Endometrial microvascular endothelial cells (primary cell): ENCODE data around the gene CNN3. TPM values are rescaled to one million over a fixed set of nuclear protein-coding genes. Genes with fewer than 3 reads are reported as not detected.

Experiments
- in situ Hi-C: cut with HindIII; loops from 2 replicates; pipeline ENCODE4 v1.10.0; 2017; ENCODE audit warnings: low sequenced_read_pairs, low pct_unique_long_range_greater_than_20kb; ENCODE audit errors: inconsistent ontology term
- total RNA-seq: library from RNA; depleted of rRNA; stranded (reverse); fragments of >200 nt; gene quantifications from one replicate; pipeline ENCODE4 v1.2.3, GENCODE V29; 2015; ENCODE audit errors: inconsistent ontology term

The CNN3 gene
- total RNA-seq, 1 donor from 2014 or later, result 200 TPM

DNA sequence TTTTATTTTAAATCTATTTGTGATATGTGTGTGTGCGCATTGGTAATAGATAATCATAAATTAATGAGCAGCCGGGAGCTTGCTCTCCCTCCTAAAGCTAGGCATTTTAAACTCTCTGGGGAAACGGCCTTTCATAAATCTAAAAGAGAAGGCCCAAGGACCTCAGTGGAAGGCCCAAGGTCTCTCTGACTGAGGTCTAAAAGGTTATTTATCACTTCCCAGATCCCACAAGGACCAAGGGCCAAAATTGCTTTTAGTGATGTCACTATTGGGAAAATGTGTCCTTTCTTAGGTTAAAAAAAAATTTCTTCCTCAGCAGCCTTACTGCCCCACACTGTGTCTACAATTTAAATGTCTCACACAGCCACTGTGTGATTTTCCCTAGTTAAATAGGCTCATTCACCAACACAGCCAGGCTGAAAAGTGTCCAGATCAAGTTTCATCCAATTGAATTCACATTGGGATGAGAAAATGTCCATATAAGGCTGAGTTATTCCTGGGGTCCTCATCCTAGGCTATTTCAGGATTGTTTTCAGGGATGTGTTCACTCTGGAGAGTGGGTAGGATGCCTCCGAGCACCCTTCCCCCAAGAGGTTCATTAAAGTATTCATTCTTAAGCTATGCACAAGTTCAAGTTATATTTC is 60.6 kb downstream of the CNN3 start:
- in situ Hi-C loops, result no loop called here

DNA sequence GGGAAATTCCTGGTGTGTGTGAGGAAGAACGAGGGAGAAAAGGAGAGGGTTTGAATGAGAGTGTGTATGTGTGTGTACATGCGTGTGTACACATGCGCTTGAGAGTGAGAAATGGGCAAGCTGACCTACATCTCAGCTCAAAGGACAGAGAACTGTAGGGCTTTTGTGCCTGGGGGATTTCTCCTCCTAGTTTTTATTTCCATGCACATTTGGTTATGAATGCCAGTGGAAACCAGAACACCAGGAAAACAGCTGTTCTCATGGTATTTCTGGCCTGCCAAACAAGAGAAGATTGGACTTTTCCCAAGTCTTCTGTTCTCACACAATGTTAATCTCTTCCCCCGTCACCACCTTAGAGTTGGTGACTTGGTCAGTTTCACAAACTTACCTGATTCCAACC is 61.5 kb downstream of the CNN3 start:
- in situ Hi-C loops, result no loop called here

GRCh38 chr1:94864821-94865220 is 62.1 kb downstream of the CNN3 start:
- in situ Hi-C loops, result no loop called here

DNA sequence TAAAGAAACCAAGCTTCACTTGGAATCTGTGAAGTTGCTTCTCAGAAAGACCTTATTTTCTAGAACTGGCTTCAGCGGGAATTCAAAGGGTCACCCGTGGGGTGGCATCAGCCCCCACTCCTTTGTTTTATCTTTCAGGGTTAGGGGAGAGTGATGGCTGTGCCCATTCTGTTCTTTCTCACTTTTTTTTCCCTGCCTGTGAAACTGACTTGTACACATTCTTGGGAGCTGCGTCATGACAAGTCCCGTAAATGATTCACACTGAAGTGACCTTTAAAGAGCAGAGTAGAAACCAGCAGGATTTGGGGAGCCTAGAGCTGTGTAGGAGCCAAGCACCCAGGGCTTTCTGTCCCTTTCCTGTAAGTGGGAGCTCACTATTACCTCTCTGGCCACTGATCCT is 63.0 kb downstream of the CNN3 start:
- in situ Hi-C loops, result no loop called here

- in situ Hi-C loops, result no loop called here
These were observed 63.5 kb downstream of the CNN3 start for GRCh38 chr1:94863297-94863911.

DNA sequence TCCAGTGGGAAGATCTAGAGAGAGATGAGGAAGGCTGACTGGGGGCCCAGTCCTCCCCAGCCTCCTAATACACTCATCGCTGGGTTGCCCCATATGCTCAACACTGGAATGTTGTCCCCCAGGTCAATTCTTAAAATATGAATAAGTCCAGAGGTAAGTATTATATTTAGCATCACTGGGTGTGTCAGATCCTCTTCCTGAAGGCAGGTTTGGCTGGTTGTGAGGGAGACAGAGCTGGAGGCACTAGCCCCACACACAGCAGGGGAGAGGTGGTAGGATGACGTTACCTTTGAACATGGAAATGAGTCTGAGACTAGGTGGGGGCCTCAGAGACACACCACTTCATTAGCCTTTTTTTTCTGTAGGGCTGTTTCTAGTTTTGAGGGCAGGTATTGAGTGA is 64.2 kb downstream of the CNN3 start:
- in situ Hi-C loops, result no loop called here

DNA sequence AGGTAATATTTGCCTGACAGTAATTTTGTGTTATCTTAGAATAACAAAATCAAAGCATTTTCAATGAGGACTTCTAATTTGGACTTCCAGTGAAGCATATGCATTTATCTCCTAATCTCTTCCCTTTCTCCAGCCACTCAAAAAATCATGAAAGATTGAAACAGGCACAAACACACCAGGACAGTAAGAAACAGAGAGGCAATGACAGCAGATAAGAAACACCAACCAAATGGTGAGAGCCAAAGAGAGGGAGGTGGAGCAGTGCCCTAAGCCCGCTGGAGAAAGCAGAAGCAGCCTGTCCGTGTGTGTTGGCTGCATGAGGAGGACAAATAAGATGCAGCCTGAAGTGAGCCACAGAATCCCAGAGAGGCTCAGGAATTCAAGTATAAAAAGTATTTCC is 67.7 kb downstream of the CNN3 start:
- in situ Hi-C loops, result no loop called here

GRCh38 chr1:94858276-94858675 is 68.6 kb downstream of the CNN3 start:
- in situ Hi-C loops, result no loop called here

DNA sequence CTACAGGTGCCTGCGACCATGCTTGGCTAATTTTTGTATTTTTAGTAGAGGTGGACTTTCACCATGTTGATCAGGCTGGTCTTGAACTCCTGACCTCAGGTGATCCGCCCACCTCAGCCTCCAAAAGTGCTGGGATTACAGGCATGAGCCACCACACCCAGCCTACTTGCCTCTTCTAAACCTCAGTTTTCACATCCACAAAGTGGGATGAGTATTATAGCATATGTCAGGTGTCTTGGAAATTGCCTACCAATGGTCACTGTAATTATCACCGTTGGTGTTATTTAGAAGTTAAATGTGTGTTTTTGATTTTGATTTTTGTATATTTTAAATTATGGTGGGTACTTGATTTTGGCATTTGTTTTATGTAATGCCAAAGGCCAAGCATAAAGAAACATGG is 70.0 kb downstream of the CNN3 start:
- in situ Hi-C loops, result no loop called here

GRCh38 chr1:94856004-94856403 is 70.9 kb downstream of the CNN3 start:
- in situ Hi-C loops, result no loop called here

DNA sequence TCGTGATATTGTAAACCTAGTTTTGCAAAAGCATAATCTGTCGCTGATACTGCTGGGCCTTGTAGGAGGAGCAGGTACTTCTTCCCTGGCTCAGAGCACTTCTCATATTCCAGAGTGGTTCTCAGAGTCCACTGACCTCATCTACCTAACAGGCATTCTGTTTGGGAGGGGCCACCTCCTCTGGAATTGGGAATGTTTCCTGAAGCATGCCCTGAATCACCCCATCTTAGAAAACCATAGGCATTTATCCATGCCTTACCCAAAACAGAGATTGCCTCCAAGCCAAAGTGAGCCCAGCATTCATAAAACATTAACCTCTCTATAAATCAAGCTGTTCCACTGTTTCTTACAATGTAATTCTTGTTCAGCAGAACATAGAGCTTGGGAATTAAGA is 71.6 kb downstream of the CNN3 start:
- in situ Hi-C loops, result no loop called here

GRCh38 chr1:94854458-94855306 is 72.2 kb downstream of the CNN3 start:
- in situ Hi-C loops, result no loop called here

DNA sequence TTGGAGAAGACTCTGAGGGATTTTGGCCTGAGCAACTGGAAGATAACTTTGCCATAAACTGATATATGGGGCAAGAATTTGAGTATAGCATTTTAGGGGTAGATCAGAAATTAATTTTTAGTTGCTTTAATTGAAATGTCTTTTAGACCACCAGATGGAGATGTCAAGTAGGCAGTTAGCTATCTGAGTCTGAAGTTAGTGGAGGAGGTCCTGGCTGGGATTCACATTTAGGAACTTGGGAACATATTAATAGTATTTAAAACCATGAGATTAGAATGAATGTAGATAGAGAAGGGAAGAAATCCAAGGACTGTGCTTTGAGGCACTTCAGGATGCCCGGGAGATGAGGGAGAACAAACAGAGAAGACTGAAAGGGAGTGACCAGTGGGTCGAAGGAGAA is 74.1 kb downstream of the CNN3 start:
- in situ Hi-C loops, result no loop called here

GRCh38 chr1:94851571-94851970 is 75.3 kb downstream of the CNN3 start:
- in situ Hi-C loops, result no loop called here

Other genes starting within 250 kb of the CNN3 start
- gene SLC44A3, start 106.8 kb downstream of the CNN3 start, total RNA-seq, result 0.37 TPM
- gene ALG14, start 145.8 kb upstream of the CNN3 start, total RNA-seq, result 1.2 TPM
- not detected for gene TLCD4, start 190.2 kb upstream of the CNN3 start, total RNA-seq